HepG2 (cell line): ENCODE results near the gene NCOA4. TPM values are rescaled to one million over a fixed set of nuclear protein-coding genes. Genes with fewer than 3 reads are reported as not detected.

Experiments
- GATAD1 ChIP-seq: IDR thresholded peaks from 2 replicates; pipeline ENCODE4 v1.6.1; 2016; ENCODE audit warnings: missing genetic modification reagents, missing compliant biosample characterization
- IRF2 ChIP-seq: IDR thresholded peaks from 2 replicates; pipeline ENCODE4 v1.6.1; 2018; ENCODE audit warnings: missing genetic modification reagents, missing compliant biosample characterization
- KDM4B ChIP-seq: sonication (generic); formaldehyde crosslinking; IDR thresholded peaks from 2 replicates; pipeline ENCODE4 v1.4.0; 2020; ENCODE audit warnings: missing genetic modification reagents
- MAFG ChIP-seq: sonication (generic); formaldehyde crosslinking; IDR thresholded peaks from 2 replicates; pipeline ENCODE4 v1.5.1; 2020; ENCODE audit warnings: mild to moderate bottlenecking, missing genetic modification reagents
- POLR2AphosphoS2 ChIP-seq: IDR thresholded peaks from 2 replicates; pipeline ENCODE4 v1.6.1; 2011; ENCODE audit warnings: low read depth, low read length, improper control_type of control experiment
- RXRA ChIP-seq: sonication (generic); formaldehyde crosslinking; IDR thresholded peaks from 2 replicates; pipeline ENCODE4 v1.5.1; 2020; ENCODE audit warnings: missing genetic modification reagents
- SNAPC4 ChIP-seq: sonication (generic); formaldehyde crosslinking; IDR thresholded peaks from 2 replicates; pipeline ENCODE4 v1.4.0; 2020; ENCODE audit warnings: mild to moderate bottlenecking, missing genetic modification reagents
- XRCC5 ChIP-seq: fragments of 200-400 bp; formaldehyde crosslinking; optimal IDR thresholded peaks from 2 replicates; pipeline ENCODE3; 2017; ENCODE audit warnings: mild to moderate bottlenecking, low read length
- ZNF101 ChIP-seq: sonication (generic); formaldehyde crosslinking; IDR thresholded peaks from 2 replicates; pipeline ENCODE4 v1.4.0; 2020; ENCODE audit warnings: mild to moderate bottlenecking, low read depth, missing genetic modification reagents, borderline replicate concordance
- ZNF276 ChIP-seq: sonication (generic); formaldehyde crosslinking; IDR thresholded peaks from 2 replicates; pipeline ENCODE4 v1.4.0; 2020; ENCODE audit warnings: mild to moderate bottlenecking, low read depth, missing genetic modification reagents
- ZNF326 ChIP-seq: sonication (generic); formaldehyde crosslinking; IDR thresholded peaks from 2 replicates; pipeline ENCODE4 v1.4.0; 2020; ENCODE audit warnings: missing genetic modification reagents, borderline replicate concordance
- ZNF530 ChIP-seq: sonication (generic); formaldehyde crosslinking; IDR thresholded peaks from 2 replicates; pipeline ENCODE4 v1.5.0; 2020; ENCODE audit warnings: low read depth, mild to moderate bottlenecking, missing genetic modification reagents
- polyA plus RNA-seq, 8 experiments: library from polyadenylated mRNA; depleted of rRNA in 3 of 8; stranded (reverse) in 7 of 8; unstranded in 1 of 8; fragments of >200 nt; fragmentation: Illumina TruSeq in 4 of 8; extraction: Trizol in 4 of 8; gene quantifications; 2 replicates each; pipeline versions ENCODE4 v1.2.1 to v1.2.3, GENCODE V29; 2011 to 2016; ENCODE audit warnings: low read depth in 4 of 8, missing spikeins in 1 of 8, mixed read lengths in 1 of 8; ENCODE audit not compliant: insufficient read depth in 1 of 8
- total RNA-seq, 5 experiments: library from RNA; depleted of rRNA; stranded (reverse); fragments of >200 nt; fragmentation: Illumina TruSeq; extraction: Trizol; gene quantifications; 2 replicates each; pipeline ENCODE4 v1.2.3, GENCODE V29; 2016; ENCODE audit warnings: low read depth in 1 of 5
- TF ChIP-seq, protein P1 (sequence below): sonication (generic); formaldehyde crosslinking; IDR thresholded peaks from 2 replicates; pipeline ENCODE4 v1.5.0; 2020; ENCODE audit warnings: mild to moderate bottlenecking, missing genetic modification reagents
- TF ChIP-seq, protein P2 (sequence below): sonication (generic); formaldehyde crosslinking; IDR thresholded peaks from 2 replicates; pipeline ENCODE4 v1.5.0; 2020; ENCODE audit warnings: mild to moderate bottlenecking, missing genetic modification reagents, borderline replicate concordance
- TF ChIP-seq, protein P3 (sequence below): sonication (generic); formaldehyde crosslinking; IDR thresholded peaks from 2 replicates; pipeline ENCODE4 v1.4.0; 2020; ENCODE audit warnings: mild to moderate bottlenecking, missing genetic modification reagents

NCOA4 gene
- total and polyA plus RNA-seq, 2 of the 13 experiments (the other 11 are each of a cell fraction or from before 2014, with no cell fraction given), result 306 to 400 TPM

GRCh38 chr10:46052791-46053375 is 22.5 kb upstream of the NCOA4 start (continued):
- TF ChIP-seq SNAPC4 (CRISPR knock-in tag), result no peak
- TF ChIP-seq, protein P1, sequence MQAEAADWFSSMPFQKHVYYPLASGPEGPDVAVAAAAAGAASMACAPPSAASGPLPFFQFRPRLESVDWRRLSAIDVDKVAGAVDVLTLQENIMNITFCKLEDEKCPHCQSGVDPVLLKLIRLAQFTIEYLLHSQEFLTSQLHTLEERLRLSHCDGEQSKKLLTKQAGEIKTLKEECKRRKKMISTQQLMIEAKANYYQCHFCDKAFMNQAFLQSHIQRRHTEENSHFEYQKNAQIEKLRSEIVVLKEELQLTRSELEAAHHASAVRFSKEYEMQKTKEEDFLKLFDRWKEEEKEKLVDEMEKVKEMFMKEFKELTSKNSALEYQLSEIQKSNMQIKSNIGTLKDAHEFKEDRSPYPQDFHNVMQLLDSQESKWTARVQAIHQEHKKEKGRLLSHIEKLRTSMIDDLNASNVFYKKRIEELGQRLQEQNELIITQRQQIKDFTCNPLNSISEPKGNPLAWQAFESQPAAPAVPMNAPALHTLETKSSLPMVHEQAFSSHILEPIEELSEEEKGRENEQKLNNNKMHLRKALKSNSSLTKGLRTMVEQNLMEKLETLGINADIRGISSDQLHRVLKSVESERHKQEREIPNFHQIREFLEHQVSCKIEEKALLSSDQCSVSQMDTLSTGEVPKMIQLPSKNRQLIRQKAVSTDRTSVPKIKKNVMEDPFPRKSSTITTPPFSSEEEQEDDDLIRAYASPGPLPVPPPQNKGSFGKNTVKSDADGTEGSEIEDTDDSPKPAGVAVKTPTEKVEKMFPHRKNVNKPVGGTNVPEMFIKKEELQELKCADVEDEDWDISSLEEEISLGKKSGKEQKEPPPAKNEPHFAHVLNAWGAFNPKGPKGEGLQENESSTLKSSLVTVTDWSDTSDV (CRISPR knock-in tag), result no peak
- TF ChIP-seq, protein P2, sequence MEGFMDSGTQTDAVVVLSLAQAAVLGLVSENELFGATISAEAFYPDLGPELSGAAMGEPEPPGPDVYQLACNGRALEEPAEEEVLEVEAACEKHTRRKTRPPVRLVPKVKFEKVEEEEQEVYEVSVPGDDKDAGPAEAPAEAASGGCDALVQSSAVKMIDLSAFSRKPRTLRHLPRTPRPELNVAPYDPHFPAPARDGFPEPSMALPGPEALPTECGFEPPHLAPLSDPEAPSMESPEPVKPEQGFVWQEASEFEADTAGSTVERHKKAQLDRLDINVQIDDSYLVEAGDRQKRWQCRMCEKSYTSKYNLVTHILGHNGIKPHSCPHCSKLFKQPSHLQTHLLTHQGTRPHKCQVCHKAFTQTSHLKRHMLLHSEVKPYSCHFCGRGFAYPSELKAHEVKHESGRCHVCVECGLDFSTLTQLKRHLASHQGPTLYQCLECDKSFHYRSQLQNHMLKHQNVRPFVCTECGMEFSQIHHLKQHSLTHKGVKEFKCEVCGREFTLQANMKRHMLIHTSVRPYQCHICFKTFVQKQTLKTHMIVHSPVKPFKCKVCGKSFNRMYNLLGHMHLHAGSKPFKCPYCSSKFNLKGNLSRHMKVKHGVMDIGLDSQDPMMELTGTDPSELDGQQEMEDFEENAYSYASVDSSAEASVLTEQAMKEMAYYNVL (CRISPR knock-in tag), result no peak
- TF ChIP-seq IRF2 (CRISPR knock-in tag), result no peak
- TF ChIP-seq ZNF101 (CRISPR knock-in tag), result no peak
- no peak for TF ChIP-seq ZNF326 (CRISPR knock-in tag)
- TF ChIP-seq POLR2AphosphoS2, result no peak
- no peak for TF ChIP-seq ZNF276 (CRISPR knock-in tag)
- TF ChIP-seq GATAD1 (CRISPR knock-in tag), result no peak
- no peak for TF ChIP-seq RXRA (CRISPR knock-in tag)
- TF ChIP-seq MAFG (CRISPR knock-in tag), result no peak
- no peak for TF ChIP-seq XRCC5
- TF ChIP-seq ZNF530 (CRISPR knock-in tag), result no peak
- TF ChIP-seq KDM4B, result no peak
- TF ChIP-seq, protein P3, sequence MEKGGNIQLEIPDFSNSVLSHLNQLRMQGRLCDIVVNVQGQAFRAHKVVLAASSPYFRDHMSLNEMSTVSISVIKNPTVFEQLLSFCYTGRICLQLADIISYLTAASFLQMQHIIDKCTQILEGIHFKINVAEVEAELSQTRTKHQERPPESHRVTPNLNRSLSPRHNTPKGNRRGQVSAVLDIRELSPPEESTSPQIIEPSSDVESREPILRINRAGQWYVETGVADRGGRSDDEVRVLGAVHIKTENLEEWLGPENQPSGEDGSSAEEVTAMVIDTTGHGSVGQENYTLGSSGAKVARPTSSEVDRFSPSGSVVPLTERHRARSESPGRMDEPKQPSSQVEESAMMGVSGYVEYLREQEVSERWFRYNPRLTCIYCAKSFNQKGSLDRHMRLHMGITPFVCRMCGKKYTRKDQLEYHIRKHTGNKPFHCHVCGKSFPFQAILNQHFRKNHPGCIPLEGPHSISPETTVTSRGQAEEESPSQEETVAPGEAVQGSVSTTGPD, result no peak
